Measurements from ENCODE around the gene NFIC. TPM values are rescaled to one million over a fixed set of nuclear protein-coding genes. Genes with fewer than 3 reads are reported as not detected.

The NFIC gene
- total and polyA plus RNA-seq, 4 donors: 12.8 to 100 (median 75.1) TPM

GRCh38 chr19:3387645-3388589 lies 21.5 kb downstream of the NFIC start:
- WGBS: 25% methylated on average over 42 of the region's 42 CpGs
- H3K36me3 ChIP-seq (ENCODE audit: control insufficient read depth in 4 of 4, insufficient read depth in 3 of 4, low read depth in 1 of 4, low read length in 3 of 4): peaks cover 0 to 8% (median 0%) of the 10 kb centered on the region in 4 donors
- no peaks in the 10 kb centered on the region for H3K9me3 ChIP-seq (ENCODE audit: control insufficient read depth in 4 of 4, low read length in 3 of 4)
- TF ChIP-seq HNF4G (IDR thresholded peaks at IDR 0.05) (peak; percentile 12), RAD21 (IDR thresholded peaks at IDR 0.05) (peak; percentile 18 to 56), RXRA (IDR thresholded peaks at IDR 0.05) (peak; percentile 69 to 86), HNF4A (conservative IDR thresholded peaks at IDR 0.05) (peak; percentile 62 to 71), CTCF (IDR thresholded peaks at IDR 0.05; ENCODE audit: low read depth, low read length, missing input control) (peak; percentile 21), ZBTB33 (IDR thresholded peaks at IDR 0.05) (no peak), SP1 (IDR thresholded peaks at IDR 0.05) (peak; percentile 41), REST (IDR thresholded peaks at IDR 0.05) (peak; percentile 63), NR2F2 (IDR thresholded peaks at IDR 0.05) (no peak), JUND (IDR thresholded peaks at IDR 0.05) (peak in 1 of 2 donors; percentile 14), YY1 (IDR thresholded peaks at IDR 0.05) (peak; percentile 89), FOXA2 (IDR thresholded peaks at IDR 0.05) (no peak), TAF1 (conservative IDR thresholded peaks at IDR 0.05) (no peak), EGR1 (IDR thresholded peaks at IDR 0.05; ENCODE audit: low read depth in 2 of 2) (peak in 1 of 2 donors; percentile 68), FOXA1 (IDR thresholded peaks at IDR 0.05) (no peak), ATF3 (IDR thresholded peaks at IDR 0.05) (no peak), GABPA (IDR thresholded peaks at IDR 0.05 in 1 of 2, conservative IDR thresholded peaks at IDR 0.05 in 1 of 2) (peak in 1 of 2 donors; percentile 12), MAX (IDR thresholded peaks at IDR 0.05) (peak; percentile 73)
- peak overlapping the region; percentile 85 to 93 for H3K27ac ChIP-seq (ENCODE audit: low read depth in 1 of 2, low read length in 2 of 2)
- no peak for DNase-seq (ENCODE audit: low spot score)
- H3K9ac ChIP-seq (ENCODE audit: low read depth in 1 of 2, low read length in 2 of 2): peak overlapping the region in 1 of 2 donors; percentile 52
- no peaks in the 10 kb centered on the region for H3K27me3 ChIP-seq (ENCODE audit: control insufficient read depth in 4 of 4, insufficient read depth in 4 of 4, low read length in 3 of 4)
- H3K4me1 ChIP-seq (ENCODE audit: control insufficient read depth in 4 of 4, insufficient read depth in 4 of 4, low read length in 3 of 4): peaks cover 42 to 68% (median 56%) of the 10 kb centered on the region in 4 donors
- no peak overlapping the region for H3K4me3 ChIP-seq (ENCODE audit: low read depth in 1 of 3, low read length in 3 of 3)
